GM21360 (cell line): ENCODE measurements around the gene VSTM5.

Experiments
- ATAC-seq: cut with Tn5 transposase; IDR thresholded peaks from one replicate; pipeline ENCODE4 v1.9.1; 2021; ENCODE audit warnings: mild to moderate bottlenecking, moderate library complexity; ENCODE audit not compliant: unreplicated experiment

The VSTM5 gene

GRCh38 chr11:93843906-93844305 is 6.5 kb downstream of the VSTM5 start:
- ATAC-seq = no peak

GRCh38 chr11:93842461-93842860 is 8.0 kb downstream of the VSTM5 start:
- no peak for ATAC-seq

- no peak for ATAC-seq
These were observed 8.4 kb downstream of the VSTM5 start for GRCh38 chr11:93842034-93842433.

GRCh38 chr11:93841446-93841845 is 9.0 kb downstream of the VSTM5 start:
- ATAC-seq = no peak

GRCh38 chr11:93840981-93841380 is 9.4 kb downstream of the VSTM5 start:
- ATAC-seq = no peak

- no peak for ATAC-seq
These were observed 10.2 kb downstream of the VSTM5 start for GRCh38 chr11:93840180-93840579.

GRCh38 chr11:93838967-93839366 is 11.5 kb downstream of the VSTM5 start:
- ATAC-seq = no peak

GRCh38 chr11:93832780-93833179 is 17.6 kb downstream of the VSTM5 start:
- ATAC-seq = no peak

- no peak for ATAC-seq
These were observed 18.9 kb downstream of the VSTM5 start for GRCh38 chr11:93831343-93832127.

GRCh38 chr11:93829598-93829997 is 20.8 kb downstream of the VSTM5 start:
- ATAC-seq = no peak

GRCh38 chr11:93827363-93827762 is 23.1 kb downstream of the VSTM5 start:
- no peak for ATAC-seq

- ATAC-seq = no peak
These were observed 27.2 kb downstream of the VSTM5 start for GRCh38 chr11:93823210-93823609.

GRCh38 chr11:93822359-93822758 is 28.1 kb downstream of the VSTM5 start:
- ATAC-seq = no peak

GRCh38 chr11:93821617-93822016 is 28.8 kb downstream of the VSTM5 start:
- ATAC-seq = no peak

- ATAC-seq = no peak
These were observed 29.6 kb downstream of the VSTM5 start for GRCh38 chr11:93820847-93821246.

GRCh38 chr11:93819966-93820695 is 30.3 kb downstream of the VSTM5 start:
- ATAC-seq = no peak

GRCh38 chr11:93817426-93818348 is 32.7 kb downstream of the VSTM5 start:
- no peak for ATAC-seq

- ATAC-seq = no peak
These were observed 35.3 kb downstream of the VSTM5 start for GRCh38 chr11:93814966-93815633.

- no peak for ATAC-seq
These were observed 36.4 kb downstream of the VSTM5 start for GRCh38 chr11:93813974-93814373.

- no peak for ATAC-seq
These were observed 42.4 kb downstream of the VSTM5 start for GRCh38 chr11:93807980-93808379.

- ATAC-seq = no peak
These were observed 45.5 kb downstream of the VSTM5 start for GRCh38 chr11:93804879-93805278.
